GM12864 (cell line): ENCODE data around the gene BTBD6.

Experiments used
- DNase-seq: peaks from one replicate; pipeline ENCODE4 v3.0.0-alpha.2; 2011; ENCODE audit warnings: low read depth
- H3K4me3 ChIP-seq: 2 replicates; pipeline ENCODE4 v1.5.1; 2011; ENCODE audit warnings: mild to moderate bottlenecking, low read depth, low read length, control low read depth
- TF ChIP-seq, protein P1 (sequence below): IDR thresholded peaks from 2 replicates; pipeline ENCODE4 v1.5.1; 2011; ENCODE audit warnings: low read depth, mild to moderate bottlenecking, moderate library complexity, low read length, control low read depth, inconsistent platforms; ENCODE audit errors: missing control alignments

BTBD6 gene

DNA sequence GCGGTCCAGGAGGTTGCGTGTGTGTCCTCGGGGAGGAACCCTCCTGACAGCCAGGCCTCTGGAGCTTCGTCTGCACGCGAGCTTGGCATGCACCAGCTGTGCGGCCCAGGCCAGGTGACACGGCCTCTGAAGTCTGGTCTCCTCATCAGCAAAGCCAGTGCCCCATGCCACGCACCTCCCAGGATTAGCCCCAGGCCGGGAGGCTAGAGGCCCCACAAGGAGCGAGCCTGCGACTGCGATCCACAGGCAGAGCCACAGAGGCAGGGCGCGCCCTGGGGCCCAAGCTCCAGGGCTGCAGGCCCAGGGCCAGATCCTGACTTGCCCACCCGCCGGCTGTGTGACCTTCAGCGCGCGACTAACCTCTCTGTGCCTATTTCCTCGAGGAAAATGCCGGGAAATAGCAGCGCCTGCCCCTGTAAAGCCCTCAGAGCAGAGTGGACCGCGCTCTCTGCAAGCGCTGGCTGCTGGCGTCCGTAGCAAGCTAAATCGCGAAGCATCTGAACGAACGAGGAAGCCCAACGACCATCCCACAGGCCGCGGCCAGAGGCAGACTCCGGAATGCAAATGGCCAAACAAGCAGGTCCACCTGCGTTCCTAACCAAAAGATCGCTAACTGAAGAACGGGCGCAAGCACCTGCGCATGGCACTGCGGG is 492 bp upstream of the BTBD6 start:
- peak overlapping the region; percentile 71 for H3K4me3 ChIP-seq
- no peak for DNase-seq
- TF ChIP-seq, protein P1, sequence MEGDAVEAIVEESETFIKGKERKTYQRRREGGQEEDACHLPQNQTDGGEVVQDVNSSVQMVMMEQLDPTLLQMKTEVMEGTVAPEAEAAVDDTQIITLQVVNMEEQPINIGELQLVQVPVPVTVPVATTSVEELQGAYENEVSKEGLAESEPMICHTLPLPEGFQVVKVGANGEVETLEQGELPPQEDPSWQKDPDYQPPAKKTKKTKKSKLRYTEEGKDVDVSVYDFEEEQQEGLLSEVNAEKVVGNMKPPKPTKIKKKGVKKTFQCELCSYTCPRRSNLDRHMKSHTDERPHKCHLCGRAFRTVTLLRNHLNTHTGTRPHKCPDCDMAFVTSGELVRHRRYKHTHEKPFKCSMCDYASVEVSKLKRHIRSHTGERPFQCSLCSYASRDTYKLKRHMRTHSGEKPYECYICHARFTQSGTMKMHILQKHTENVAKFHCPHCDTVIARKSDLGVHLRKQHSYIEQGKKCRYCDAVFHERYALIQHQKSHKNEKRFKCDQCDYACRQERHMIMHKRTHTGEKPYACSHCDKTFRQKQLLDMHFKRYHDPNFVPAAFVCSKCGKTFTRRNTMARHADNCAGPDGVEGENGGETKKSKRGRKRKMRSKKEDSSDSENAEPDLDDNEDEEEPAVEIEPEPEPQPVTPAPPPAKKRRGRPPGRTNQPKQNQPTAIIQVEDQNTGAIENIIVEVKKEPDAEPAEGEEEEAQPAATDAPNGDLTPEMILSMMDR: no peak

DNA sequence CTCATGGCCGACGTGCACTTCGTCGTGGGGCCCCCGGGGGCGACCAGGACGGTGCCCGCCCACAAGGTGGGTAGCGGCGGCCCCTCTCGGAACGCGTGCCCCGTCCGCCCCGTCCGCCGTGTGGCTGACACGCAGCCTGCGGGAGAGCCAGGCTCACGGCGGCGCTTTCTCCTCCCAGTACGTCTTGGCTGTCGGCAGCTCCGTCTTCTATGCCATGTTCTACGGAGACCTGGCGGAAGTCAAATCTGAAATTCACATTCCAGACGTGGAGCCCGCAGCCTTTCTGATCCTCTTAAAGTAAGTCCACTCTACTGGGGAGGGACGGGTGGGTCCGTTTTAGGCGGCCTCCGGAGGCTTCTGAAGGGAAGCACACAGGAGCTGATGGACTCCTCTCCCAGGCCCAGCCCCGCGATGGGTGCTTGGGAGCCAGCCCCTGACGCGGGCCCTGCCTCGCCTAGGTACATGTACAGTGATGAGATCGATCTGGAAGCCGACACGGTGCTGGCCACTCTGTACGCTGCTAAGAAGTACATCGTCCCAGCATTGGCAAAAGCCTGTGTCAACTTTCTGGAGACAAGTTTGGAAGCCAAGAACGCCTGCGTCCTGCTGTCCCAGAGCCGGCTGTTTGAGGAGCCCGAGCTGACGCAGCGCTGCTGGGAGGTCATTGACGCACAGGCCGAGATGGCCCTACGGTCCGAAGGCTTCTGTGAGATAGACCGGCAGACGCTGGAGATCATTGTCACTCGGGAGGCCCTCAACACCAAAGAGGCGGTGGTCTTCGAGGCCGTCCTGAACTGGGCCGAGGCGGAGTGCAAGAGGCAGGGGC is 1.1 kb downstream of the BTBD6 start:
- DNase-seq: no peak
- TF ChIP-seq, protein P1: no peak

DNA sequence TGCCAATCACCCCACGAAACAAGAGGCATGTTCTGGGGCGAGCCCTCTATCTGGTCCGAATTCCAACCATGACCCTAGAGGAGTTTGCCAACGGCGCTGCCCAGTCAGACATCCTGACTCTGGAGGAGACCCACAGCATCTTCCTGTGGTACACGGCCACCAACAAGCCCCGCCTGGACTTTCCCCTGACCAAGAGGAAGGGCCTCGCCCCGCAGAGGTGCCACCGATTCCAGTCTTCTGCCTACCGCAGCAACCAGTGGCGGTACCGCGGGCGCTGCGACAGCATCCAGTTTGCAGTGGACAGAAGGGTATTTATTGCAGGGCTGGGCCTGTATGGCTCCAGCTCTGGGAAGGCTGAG is 1.7 kb downstream of the BTBD6 start:
- H3K4me3 ChIP-seq: no peak overlapping the region
- TF ChIP-seq, protein P1: no peak
- DNase-seq: no peak

More for the DNA sequence above, 1.1 kb downstream of the BTBD6 start:
- H3K4me3 ChIP-seq: peak overlapping the region; percentile 59

DNA sequence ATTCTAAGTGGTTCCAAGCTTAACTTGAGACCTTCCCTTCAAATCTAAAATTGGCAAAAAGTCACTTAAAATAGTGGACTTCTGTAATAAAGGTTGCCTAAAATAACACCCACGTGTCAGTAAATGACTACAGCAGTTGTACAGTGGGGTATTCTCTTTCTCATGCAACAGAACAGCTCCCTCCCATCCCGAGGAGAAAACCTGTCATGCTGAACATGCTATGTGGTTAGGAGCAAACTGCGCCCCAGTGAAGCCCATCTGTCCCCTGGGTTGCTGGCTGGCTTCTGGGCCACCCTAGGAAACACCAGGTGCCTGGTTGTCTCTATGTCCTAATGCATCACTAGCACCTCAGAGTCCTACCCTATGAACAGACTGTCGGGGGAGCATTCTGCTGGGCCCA is 2.7 kb downstream of the BTBD6 start:
- DNase-seq: no peak
- TF ChIP-seq, protein P1: no peak
- no peak overlapping the region for H3K4me3 ChIP-seq

DNA sequence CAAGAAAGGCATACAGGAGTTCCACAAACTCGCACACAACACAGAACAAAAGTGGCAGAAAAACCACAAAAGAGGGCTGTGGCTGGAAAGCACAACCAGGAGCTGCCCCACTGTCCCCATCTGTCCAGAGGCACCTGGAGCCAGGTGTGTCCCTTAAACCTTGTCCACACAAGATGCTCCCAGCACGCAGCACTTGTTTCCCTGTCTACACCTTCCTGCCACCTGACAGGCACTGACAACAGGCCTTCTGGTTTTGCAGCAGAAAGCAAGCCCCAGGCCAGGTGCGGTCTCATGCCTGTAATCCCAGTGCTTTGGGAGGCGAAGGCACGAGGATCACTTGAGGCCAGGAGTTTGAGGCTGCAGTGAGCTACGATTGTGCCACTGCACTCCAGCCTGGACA is 3.6 kb downstream of the BTBD6 start:
- TF ChIP-seq, protein P1: no peak
- no peak overlapping the region for H3K4me3 ChIP-seq

DNA sequence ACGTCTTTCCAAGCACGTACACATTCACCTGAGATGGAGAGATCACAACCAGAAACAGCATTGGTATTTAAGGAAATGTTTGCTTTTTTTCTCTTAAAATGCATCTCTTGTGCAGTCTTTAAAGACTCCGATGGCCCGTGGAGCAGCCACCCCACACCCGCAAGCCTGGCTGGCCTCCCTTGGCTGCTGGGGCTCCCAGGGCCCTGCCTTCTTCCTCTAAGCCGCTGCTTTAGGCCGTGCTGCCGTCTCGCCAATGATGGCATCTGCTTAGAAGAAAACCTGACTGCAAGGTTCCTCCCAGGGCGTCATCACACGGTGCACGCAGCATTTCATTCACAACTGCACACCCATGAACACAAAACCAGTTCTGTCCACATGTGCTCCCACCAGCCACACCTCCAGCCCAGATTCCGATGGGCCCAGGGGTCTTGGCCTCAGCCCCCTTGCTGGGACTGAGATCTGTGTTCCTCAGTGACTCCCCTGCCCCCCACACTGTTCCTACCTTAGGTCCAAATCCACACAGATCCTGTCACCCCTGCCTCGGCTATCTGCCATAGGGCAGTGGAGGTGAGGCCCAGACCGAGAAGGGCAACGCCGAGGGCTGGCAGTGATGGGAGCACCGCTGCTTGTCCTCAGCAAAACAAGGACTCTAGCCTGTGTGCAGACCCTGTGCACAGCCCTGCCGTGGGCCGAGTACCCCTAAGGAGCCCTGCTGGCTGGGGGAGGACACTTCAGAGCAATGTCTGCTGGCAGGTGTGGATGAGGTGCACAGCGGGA is 4.4 kb downstream of the BTBD6 start:
- no peak overlapping the region for H3K4me3 ChIP-seq
- no peak for DNase-seq
- TF ChIP-seq, protein P1: no peak

More for the DNA sequence above, 3.6 kb downstream of the BTBD6 start:
- no peak for DNase-seq
